Neutrophil (primary cell): Measurements from ENCODE around the gene ZC3H10.
A peak's percentile ranks its signal among the peaks of the same experiment; 100 is the strongest.
"Not testable (repeated sequence)": the region's sequence is repeated elsewhere in the genome, so short reads cannot be mapped to it uniquely, and the experiment has no call there.

Source experiments
- H3K27ac ChIP-seq: fragments of 200-600 bp; sonication (generic); 2 replicates; pipeline ENCODE4 v1.5.1; 2016; ENCODE audit warnings: mild to moderate bottlenecking, moderate library complexity
- H3K27me3 ChIP-seq: fragments of 200-600 bp; sonication (generic); 2 replicates; pipeline ENCODE4 v1.6.0; 2016; ENCODE audit warnings: mild to moderate bottlenecking
- H3K36me3 ChIP-seq: fragments of 200-600 bp; sonication (generic); 2 replicates; pipeline ENCODE4 v1.5.1; 2017
- H3K4me1 ChIP-seq, 2 experiments: fragments of 200-600 bp in 1 of 2; sonication (generic) in 1 of 2; 1 replicate in 1 of 2; 2 replicates in 1 of 2; pipeline versions ENCODE4 v1.5.1 to v1.6.1; 2013 to 2016; ENCODE audit warnings: low read depth in 1 of 2, low read length in 1 of 2, mild to moderate bottlenecking in 1 of 2, moderate library complexity in 1 of 2; ENCODE audit not compliant: control insufficient read depth in 1 of 2, insufficient read depth in 1 of 2
- H3K4me3 ChIP-seq, 2 experiments: fragments of 200-600 bp in 1 of 2; sonication (generic) in 1 of 2; 1 replicate in 1 of 2; 2 replicates in 1 of 2; pipeline ENCODE4 v1.5.1; 2013 to 2016; ENCODE audit warnings: low read depth in 1 of 2, low read length in 1 of 2, mild to moderate bottlenecking in 1 of 2, moderate library complexity in 1 of 2
- H3K9me3 ChIP-seq: fragments of 200-600 bp; sonication (generic); 2 replicates; pipeline ENCODE4 v1.5.1; 2016
- CTCF ChIP-seq: fragments of 200-600 bp; sonication (generic); IDR thresholded peaks from 2 replicates; pipeline ENCODE4 v1.5.1; 2016; ENCODE audit warnings: antibody characterized with exemption

Gene ZC3H10

GRCh38 chr12:56107242-56107641, 10.8 kb upstream of the ZC3H10 start:
- Histone ChIP-seq H3K9me3 (no peaks in the 10 kb centered on the region), H3K36me3 (peaks cover 33% of the 10 kb centered on the region)

DNA sequence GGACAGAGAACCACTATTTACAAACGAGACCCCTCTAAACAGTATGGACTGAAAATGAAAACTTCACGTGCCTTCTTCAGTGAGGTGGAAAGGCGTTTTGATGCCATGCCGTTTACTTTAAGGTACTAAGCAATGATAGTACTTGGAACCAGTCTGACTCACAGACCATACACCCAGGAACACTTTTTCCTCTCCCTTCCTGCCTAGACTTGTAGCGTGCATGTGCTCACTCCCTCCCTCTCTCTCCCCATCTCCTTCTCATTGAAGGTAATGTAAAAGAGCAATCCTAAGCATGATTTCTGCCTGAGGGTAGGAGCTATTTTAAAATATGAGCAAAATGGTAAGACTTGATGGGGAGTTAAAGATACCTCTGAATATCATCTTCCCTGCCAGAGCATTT, 7.5 kb upstream of the ZC3H10 start:
- H3K9me3 ChIP-seq, result no peaks in the 10 kb centered on the region
- H3K27ac ChIP-seq, result no peak overlapping the region
- no peak overlapping the region for H3K4me3 ChIP-seq
- no peaks in the 10 kb centered on the region for H3K27me3 ChIP-seq
- TF ChIP-seq CTCF, result no peak
- peaks cover 5 to 9% of the 10 kb centered on the region in 2 experiments for H3K4me1 ChIP-seq
- H3K36me3 ChIP-seq, result peaks cover 34% of the 10 kb centered on the region

More at GRCh38 chr12:56107242-56107641, 10.8 kb upstream of the ZC3H10 start:
- H3K27ac ChIP-seq, result no peak overlapping the region
- no peak for TF ChIP-seq CTCF
- peaks cover 16 to 21% of the 10 kb centered on the region in 2 experiments for H3K4me1 ChIP-seq
- no peaks in the 10 kb centered on the region for H3K27me3 ChIP-seq
- H3K4me3 ChIP-seq, result no peak overlapping the region

DNA sequence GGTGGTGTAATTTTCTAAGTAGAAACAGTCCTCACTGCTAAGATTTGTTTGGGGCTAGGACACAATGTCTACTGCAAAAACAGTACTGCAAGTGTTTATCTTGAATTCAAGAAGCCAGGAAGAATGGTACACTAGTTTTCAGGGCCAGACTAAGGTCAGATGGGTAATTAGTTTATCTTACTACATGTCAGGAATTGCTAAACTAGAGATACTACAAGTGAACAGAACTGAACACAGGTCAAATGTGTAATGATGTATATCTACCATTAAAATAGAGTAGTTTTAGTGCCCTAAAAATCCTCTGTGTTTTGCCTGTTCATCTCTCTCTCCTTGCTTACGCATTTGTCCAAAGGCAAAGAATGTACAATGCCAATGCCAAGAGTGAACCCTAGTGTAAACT, 4.0 kb upstream of the ZC3H10 start:
- no peaks in the 10 kb centered on the region for H3K9me3 ChIP-seq
- H3K36me3 ChIP-seq, result peaks cover 25% of the 10 kb centered on the region
- no peak overlapping the region for H3K4me3 ChIP-seq
- H3K4me1 ChIP-seq, result peaks cover 26 to 27% of the 10 kb centered on the region in 2 experiments
- no peak for TF ChIP-seq CTCF
- H3K27me3 ChIP-seq, result no peaks in the 10 kb centered on the region
- H3K27ac ChIP-seq, result no peak overlapping the region

- peaks cover 19% of the 10 kb centered on the region for H3K36me3 ChIP-seq
These were observed 2.7 kb upstream of the ZC3H10 start for GRCh38 chr12:56115329-56115728.

DNA sequence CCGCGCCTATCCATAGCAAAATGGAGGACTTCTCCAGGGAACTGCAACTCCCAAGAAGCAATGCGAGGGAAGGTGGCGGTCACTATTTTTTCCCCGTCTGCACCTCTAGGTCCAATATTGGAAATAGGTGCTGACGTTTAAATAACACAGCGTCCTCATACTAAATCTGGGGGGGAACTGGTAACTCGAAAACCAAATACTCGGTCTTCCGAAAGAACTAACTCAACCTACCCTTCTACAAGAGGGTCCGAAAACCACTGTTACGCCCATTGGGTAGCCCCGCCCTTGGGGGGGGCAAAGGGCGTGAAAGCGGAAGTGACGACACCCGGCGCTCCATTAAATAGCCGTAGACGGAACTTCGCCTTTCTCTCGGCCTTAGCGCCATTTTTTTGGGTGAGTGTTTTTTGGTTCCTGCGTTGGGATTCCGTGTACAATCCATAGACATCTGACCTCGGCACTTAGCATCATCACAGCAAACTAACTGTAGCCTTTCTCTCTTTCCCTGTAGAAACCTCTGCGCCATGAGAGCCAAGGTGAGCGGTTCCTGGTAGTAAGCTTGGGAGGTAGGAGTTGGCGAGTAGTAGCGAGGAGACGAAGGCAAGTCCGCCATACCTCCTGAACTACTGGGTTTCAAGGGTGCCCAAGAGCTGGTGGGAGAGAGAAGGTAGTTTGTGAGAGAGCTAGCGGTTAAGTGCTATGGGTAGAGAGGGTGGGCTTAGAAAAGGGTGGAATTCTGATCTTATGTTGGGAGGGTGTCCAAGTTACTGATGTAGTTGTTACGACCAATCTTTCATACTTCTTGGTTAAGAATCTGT, 1.6 kb upstream of the ZC3H10 start, which contains the start of gene RPL41:
TSS of gene RPL41 (plus strand) at position 367 of the 815 bp plus-strand sequence.
- H3K27me3 ChIP-seq, result no peaks in the 10 kb centered on the region
- peaks cover 33% of the 10 kb centered on the region in 2 experiments for H3K4me1 ChIP-seq
- H3K4me3 ChIP-seq, result peak within 1 kb of the TSS; percentile 87 to 96
- H3K27ac ChIP-seq, result peak within 1 kb of the TSS; percentile 96
- no peaks in the 10 kb centered on the region for H3K9me3 ChIP-seq
- H3K36me3 ChIP-seq, result peaks cover 21% of the 10 kb centered on the region
- peak; percentile 37 for TF ChIP-seq CTCF

More at GRCh38 chr12:56115329-56115728, 2.7 kb upstream of the ZC3H10 start:
- Histone ChIP-seq H3K27ac (peak overlapping the region; percentile 96), H3K4me1 (peaks cover 33% of the 10 kb centered on the region in 2 experiments), H3K9me3 (no peaks in the 10 kb centered on the region), H3K4me3 (peak overlapping the region; percentile 87 to 96), H3K27me3 (no peaks in the 10 kb centered on the region)
- no peak for TF ChIP-seq CTCF

- peak overlapping the region; percentile 96 for H3K27ac ChIP-seq
- peak overlapping the region; percentile 87 to 96 for H3K4me3 ChIP-seq
- H3K4me1 ChIP-seq, result peaks cover 33% of the 10 kb centered on the region in 2 experiments
- H3K9me3 ChIP-seq, H3K27me3 ChIP-seq: not testable (repeated sequence)
- peaks cover 23% of the 10 kb centered on the region for H3K36me3 ChIP-seq
These were observed 872 bp upstream of the ZC3H10 start for GRCh38 chr12:56117082-56117706.
